Prostate gland (tissue), 2 donors: ENCODE results near the gene RND3. TPM values are rescaled to one million over a fixed set of nuclear protein-coding genes. Genes with fewer than 3 reads are reported as not detected.

ENCODE experiments used
- DNase-seq: peaks from one replicate; pipeline ENCODE4 v3.0.0-alpha.2; 2019; ENCODE audit warnings: low spot score
- H3K27ac ChIP-seq, 2 donors: fragments of 200-600 bp; sonication (generic); 2 replicates each; pipeline ENCODE4 v1.5.1; 2017 to 2019
- H3K27me3 ChIP-seq: fragments of 200-600 bp; sonication (generic); replicated peaks from 2 replicates; pipeline ENCODE4 v1.5.1; 2019; ENCODE audit not compliant: insufficient read depth
- H3K36me3 ChIP-seq, 2 donors: fragments of 200-600 bp; sonication (generic); 1 replicate in 1 of 2; 2 replicates in 1 of 2; pipeline versions ENCODE4 v1.5.1 to v1.8.1; 2017 to 2019
- H3K4me1 ChIP-seq: fragments of 200-600 bp; sonication (generic); replicated peaks from 2 replicates; pipeline ENCODE4 v1.5.1; 2019
- H3K4me3 ChIP-seq, 2 donors: fragments of 200-600 bp; sonication (generic); 2 replicates each; pipeline ENCODE4 v1.5.1; 2017 to 2019
- H3K9me3 ChIP-seq: fragments of 200-600 bp; sonication (generic); 2 replicates; pipeline ENCODE4 v1.5.1; 2017
- POLR2A ChIP-seq: fragments of 450-650 bp; IDR thresholded peaks from one replicate; pipeline ENCODE4 v1.6.1; 2016; ENCODE audit warnings: antibody characterized with exemption, mild to moderate bottlenecking
- POLR2AphosphoS5 ChIP-seq: sonication (generic); formaldehyde crosslinking; IDR thresholded peaks from one replicate; pipeline ENCODE4 v1.6.1; 2017; ENCODE audit warnings: antibody characterized with exemption
- WGBS: methylation state at CpG from one replicate; pipeline ENCODE4 v1.1.5; 2018; 5-methylcytosine and 5-hydroxymethylcytosine counted together
- intact Hi-C: fragments of 100-400 bp; cut with DNase I; formaldehyde crosslinking; loops from one replicate; pipeline ENCODE4 v1.14.2; 2022
- total RNA-seq, 2 donors: library from RNA; depleted of rRNA; stranded (reverse); fragments of >200 nt; gene quantifications; one replicate each; pipeline ENCODE4 v1.1.0, GENCODE V29; 2016
- TF ChIP-seq, protein P1 (sequence below), 4 experiments: fragments of 200-600 bp in 2 of 4; fragments of 450-650 bp in 2 of 4; sonication (generic) in 2 of 4; IDR thresholded peaks; 1 replicate in 3 of 4; 2 replicates in 1 of 4; pipeline ENCODE4 v1.5.1; 2016 to 2019; ENCODE audit warnings: antibody characterized with exemption in 4 of 4, mild to moderate bottlenecking in 2 of 4, moderate library complexity in 2 of 4

Gene RND3
- total RNA-seq, 2 donors from 2014 or later = 26.2 to 54.7 TPM

DNA sequence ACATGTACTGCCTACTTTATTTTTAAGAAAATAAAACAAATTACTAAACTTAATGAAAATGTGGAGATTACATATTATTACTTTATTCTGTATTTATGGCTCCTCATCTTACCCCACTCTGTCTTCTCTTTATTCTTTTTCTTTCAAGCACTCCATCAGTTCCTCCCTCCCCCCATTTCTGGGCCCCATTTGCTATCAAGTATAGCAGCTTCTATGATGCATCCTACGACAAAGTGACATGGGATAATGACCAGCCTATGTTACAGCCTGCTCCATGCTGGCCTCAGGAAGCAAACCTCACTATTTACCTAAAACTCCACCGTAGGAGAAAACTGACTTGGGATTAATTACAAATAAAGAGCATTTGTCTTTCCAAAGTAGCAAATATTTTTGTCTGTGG is 58.8 kb downstream of the RND3 start:
- H3K4me3 ChIP-seq = no peak overlapping the region
- H3K27me3 ChIP-seq = no peaks in the 10 kb centered on the region
- TF ChIP-seq, protein P1, sequence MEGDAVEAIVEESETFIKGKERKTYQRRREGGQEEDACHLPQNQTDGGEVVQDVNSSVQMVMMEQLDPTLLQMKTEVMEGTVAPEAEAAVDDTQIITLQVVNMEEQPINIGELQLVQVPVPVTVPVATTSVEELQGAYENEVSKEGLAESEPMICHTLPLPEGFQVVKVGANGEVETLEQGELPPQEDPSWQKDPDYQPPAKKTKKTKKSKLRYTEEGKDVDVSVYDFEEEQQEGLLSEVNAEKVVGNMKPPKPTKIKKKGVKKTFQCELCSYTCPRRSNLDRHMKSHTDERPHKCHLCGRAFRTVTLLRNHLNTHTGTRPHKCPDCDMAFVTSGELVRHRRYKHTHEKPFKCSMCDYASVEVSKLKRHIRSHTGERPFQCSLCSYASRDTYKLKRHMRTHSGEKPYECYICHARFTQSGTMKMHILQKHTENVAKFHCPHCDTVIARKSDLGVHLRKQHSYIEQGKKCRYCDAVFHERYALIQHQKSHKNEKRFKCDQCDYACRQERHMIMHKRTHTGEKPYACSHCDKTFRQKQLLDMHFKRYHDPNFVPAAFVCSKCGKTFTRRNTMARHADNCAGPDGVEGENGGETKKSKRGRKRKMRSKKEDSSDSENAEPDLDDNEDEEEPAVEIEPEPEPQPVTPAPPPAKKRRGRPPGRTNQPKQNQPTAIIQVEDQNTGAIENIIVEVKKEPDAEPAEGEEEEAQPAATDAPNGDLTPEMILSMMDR (IDR thresholded peaks at IDR 0.05) = no peak
- no peak for TF ChIP-seq POLR2AphosphoS5
- no peak for TF ChIP-seq POLR2A
- H3K9me3 ChIP-seq = no peaks in the 10 kb centered on the region
- no peak for DNase-seq
- 65% methylated on average over 2 of the region's 2 CpGs for whole genome bisulfite sequencing
- H3K36me3 ChIP-seq = no peaks in the 10 kb centered on the region
- H3K27ac ChIP-seq = no peak overlapping the region
- intact Hi-C loops = no loop called here
- no peaks in the 10 kb centered on the region for H3K4me1 ChIP-seq

DNA sequence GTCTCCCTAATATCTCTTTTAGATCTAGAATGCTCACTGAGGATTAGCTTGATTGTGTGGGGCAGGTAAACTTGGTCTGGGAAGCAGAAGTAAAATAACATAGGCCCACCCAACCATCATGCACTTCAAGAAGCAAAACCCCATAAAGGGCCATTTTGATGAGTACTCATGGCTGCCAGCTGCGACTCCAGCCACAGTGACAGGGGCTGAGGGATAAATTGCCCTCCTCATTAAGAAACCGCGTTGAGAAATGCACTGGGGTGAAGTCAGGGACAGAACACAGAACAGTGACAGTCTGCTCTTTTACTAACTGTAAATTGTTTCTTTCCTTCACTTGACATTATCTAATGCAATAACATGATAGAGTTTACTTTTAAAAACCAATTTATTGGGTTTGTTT is 60.2 kb downstream of the RND3 start:
- DNase-seq = no peak
- intact Hi-C loops = no loop called here
- no peaks in the 10 kb centered on the region for H3K9me3 ChIP-seq
- no peaks in the 10 kb centered on the region for H3K4me1 ChIP-seq
- no peaks in the 10 kb centered on the region for H3K36me3 ChIP-seq
- WGBS = 63% methylated on average over 3 of the region's 3 CpGs
- TF ChIP-seq, protein P1 (IDR thresholded peaks at IDR 0.05) = no peak
- TF ChIP-seq POLR2A (no peak), POLR2AphosphoS5 (no peak)
- H3K4me3 ChIP-seq = no peak overlapping the region
- no peaks in the 10 kb centered on the region for H3K27me3 ChIP-seq
- H3K27ac ChIP-seq = no peak overlapping the region

DNA sequence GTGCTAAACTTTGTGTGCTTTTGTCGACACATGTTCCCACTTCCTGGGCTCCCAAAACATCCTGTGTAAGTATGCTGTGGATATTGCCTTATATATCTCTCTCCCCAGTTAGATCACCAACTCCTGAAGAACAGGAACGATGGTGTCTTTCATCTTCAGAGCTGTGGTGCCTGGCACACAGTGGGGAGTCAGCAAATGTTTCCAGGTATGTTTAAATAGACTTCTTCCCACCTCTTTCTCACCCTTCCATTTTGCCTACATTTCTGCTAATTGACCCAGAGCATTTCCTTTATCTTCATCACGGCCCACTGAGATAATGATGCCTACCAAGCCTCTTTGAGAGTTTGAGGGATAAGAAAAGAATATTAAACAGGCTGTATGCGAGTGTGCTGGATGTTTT is 60.7 kb downstream of the RND3 start:
- DNase-seq = no peak
- intact Hi-C loops = no loop called here
- Histone ChIP-seq H3K27me3 (no peaks in the 10 kb centered on the region), H3K4me1 (no peaks in the 10 kb centered on the region), H3K9me3 (no peaks in the 10 kb centered on the region), H3K27ac (no peak overlapping the region), H3K36me3 (no peaks in the 10 kb centered on the region), H3K4me3 (no peak overlapping the region)
- WGBS = 92% methylated on average over 4 of the region's 4 CpGs
- TF ChIP-seq, protein P1 (IDR thresholded peaks at IDR 0.05) = no peak
- TF ChIP-seq POLR2AphosphoS5 = no peak
- TF ChIP-seq POLR2A = no peak

DNA sequence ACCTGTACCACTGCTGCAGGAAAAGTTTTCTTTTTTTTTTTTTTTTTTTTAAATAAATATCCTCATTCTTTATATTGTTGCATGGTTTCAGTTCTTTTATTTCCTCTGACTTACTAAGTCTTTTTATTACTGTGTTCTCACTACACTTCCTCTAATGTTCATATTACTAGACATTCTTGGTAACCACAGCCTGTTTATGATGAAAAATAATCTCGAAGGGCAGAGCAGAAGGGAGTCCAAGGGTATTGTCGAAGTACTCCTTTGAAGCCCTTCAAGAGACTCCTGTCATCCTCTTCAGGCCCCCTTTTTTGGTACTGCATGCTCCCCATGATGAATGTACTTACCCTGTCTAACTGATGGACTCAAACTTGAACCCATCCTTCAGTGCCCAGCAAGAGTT is 61.2 kb downstream of the RND3 start:
- DNase-seq = no peak
- 35% methylated on average over 2 of the region's 2 CpGs for WGBS
- Histone ChIP-seq H3K27ac (no peak overlapping the region), H3K9me3 (no peaks in the 10 kb centered on the region), H3K4me3 (no peak overlapping the region), H3K36me3 (no peaks in the 10 kb centered on the region), H3K4me1 (no peaks in the 10 kb centered on the region), H3K27me3 (no peaks in the 10 kb centered on the region)
- no peak for TF ChIP-seq POLR2A
- TF ChIP-seq, protein P1 (IDR thresholded peaks at IDR 0.05) = no peak
- TF ChIP-seq POLR2AphosphoS5 = no peak
- intact Hi-C loops = no loop called here

DNA sequence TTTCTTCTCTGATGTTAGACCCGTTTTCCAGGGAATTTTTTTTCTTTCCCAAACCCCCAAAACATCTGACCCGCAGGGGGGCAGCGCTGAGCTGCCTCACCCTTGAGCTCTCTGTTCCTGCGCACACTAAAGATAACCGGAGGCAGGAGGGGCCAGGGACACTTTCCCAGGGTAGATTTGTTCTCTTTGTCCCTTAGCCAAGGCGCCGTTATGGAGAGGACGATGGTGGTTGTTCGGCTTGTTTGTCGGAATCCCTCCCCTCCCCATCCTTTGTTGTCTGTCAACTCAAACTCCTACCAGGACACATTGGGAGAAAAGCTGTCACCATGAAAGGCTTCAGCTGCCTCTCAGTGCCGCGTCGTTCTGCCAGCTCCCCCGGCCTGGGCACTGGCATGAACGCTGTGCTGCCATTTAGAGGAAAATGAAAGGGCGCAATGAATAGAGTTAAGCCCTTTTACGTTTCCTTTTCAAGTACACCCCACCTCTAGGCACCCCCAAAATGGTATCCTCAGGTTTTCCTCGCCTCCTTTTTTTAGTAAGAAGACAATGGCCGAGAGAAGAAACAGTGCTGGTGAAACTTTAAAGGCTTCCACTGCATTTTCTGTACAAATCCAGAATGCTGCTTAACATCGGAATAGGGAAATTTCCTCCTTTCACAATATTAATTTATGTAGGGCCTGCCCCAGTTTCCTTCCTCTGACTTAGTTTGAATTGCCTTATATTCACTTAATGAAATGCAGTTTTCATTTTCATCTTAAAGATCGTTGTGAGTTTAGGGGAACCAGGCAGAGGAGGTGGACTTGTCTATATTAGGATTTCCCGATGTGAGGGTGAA is 62.1 kb downstream of the RND3 start:
- Histone ChIP-seq H3K27ac (no peak overlapping the region), H3K4me3 (no peak overlapping the region), H3K9me3 (no peaks in the 10 kb centered on the region), H3K36me3 (no peaks in the 10 kb centered on the region), H3K4me1 (no peaks in the 10 kb centered on the region), H3K27me3 (no peaks in the 10 kb centered on the region)
- TF ChIP-seq POLR2A (no peak), POLR2AphosphoS5 (no peak)
- TF ChIP-seq, protein P1 (IDR thresholded peaks at IDR 0.05) = no peak
- intact Hi-C loops = no loop called here
- no peak for DNase-seq
- WGBS = 70% methylated on average over 22 of the region's 22 CpGs
